ENCODE data around the gene ANXA3. TPM values are rescaled to one million over a fixed set of nuclear protein-coding genes. Genes with fewer than 3 reads are reported as not detected.

ANXA3 gene
- total RNA-seq, 2 donors from 2014 or later, result 17.9 to 24.0 TPM

GRCh38 chr4:78627046-78627965 is 75.7 kb downstream of the ANXA3 start:
- no peak for TF ChIP-seq CTCF (IDR thresholded peaks at IDR 0.05)
- Histone ChIP-seq H3K36me3 (no peaks in the 10 kb centered on the region), H3K27me3 (replicated peaks; ENCODE audit: insufficient read depth) (no peaks in the 10 kb centered on the region), H3K9me3 (no peaks in the 10 kb centered on the region), H3K4me3 (no peak overlapping the region), H3K27ac (no peak overlapping the region), H3K4me1 (ENCODE audit: control insufficient read depth in 1 of 2, low read depth in 2 of 2) (no peaks in the 10 kb centered on the region)
- no peak for DNase-seq (ENCODE audit: low spot score)
- ATAC-seq (ENCODE audit: insufficient number of reproducible peaks, low FRiP score, low read depth), result no peak

GRCh38 chr4:78627966-78628678 is 76.6 kb downstream of the ANXA3 start:
- no peaks in the 10 kb centered on the region for H3K27me3 ChIP-seq (replicated peaks; ENCODE audit: insufficient read depth)
- DNase-seq (ENCODE audit: low spot score), result no peak

GRCh38 chr4:78629991-78630541 is 78.5 kb downstream of the ANXA3 start:
- H3K27ac ChIP-seq, result no peak overlapping the region
- no peak for TF ChIP-seq CTCF (IDR thresholded peaks at IDR 0.05)
- no peak overlapping the region for H3K4me3 ChIP-seq
- ATAC-seq (ENCODE audit: insufficient number of reproducible peaks, low FRiP score, low read depth), result no peak
- no peak for DNase-seq (ENCODE audit: low spot score)
- H3K9me3 ChIP-seq, result no peaks in the 10 kb centered on the region
- H3K4me1 ChIP-seq (ENCODE audit: control insufficient read depth in 1 of 2, low read depth in 2 of 2), result peaks cover 8 to 20% of the 10 kb centered on the region in 2 donors
- no peaks in the 10 kb centered on the region for H3K36me3 ChIP-seq
- no peaks in the 10 kb centered on the region for H3K27me3 ChIP-seq (replicated peaks; ENCODE audit: insufficient read depth)

More at GRCh38 chr4:78627966-78628678, 76.6 kb downstream of the ANXA3 start:
- Histone ChIP-seq H3K4me3 (no peak overlapping the region), H3K4me1 (ENCODE audit: control insufficient read depth in 1 of 2, low read depth in 2 of 2) (peaks cover under 1 to 3% of the 10 kb centered on the region in 2 donors), H3K27ac (no peak overlapping the region), H3K9me3 (no peaks in the 10 kb centered on the region), H3K36me3 (no peaks in the 10 kb centered on the region)
- TF ChIP-seq CTCF (IDR thresholded peaks at IDR 0.05), result no peak
- no peak for ATAC-seq (ENCODE audit: insufficient number of reproducible peaks, low FRiP score, low read depth)

- no peak for TF ChIP-seq CTCF (IDR thresholded peaks at IDR 0.05)
- Histone ChIP-seq H3K27me3 (replicated peaks; ENCODE audit: insufficient read depth) (no peaks in the 10 kb centered on the region), H3K9me3 (no peaks in the 10 kb centered on the region), H3K27ac (no peak overlapping the region), H3K36me3 (no peaks in the 10 kb centered on the region), H3K4me1 (ENCODE audit: control insufficient read depth in 1 of 2, low read depth in 2 of 2) (peaks cover 8 to 20% of the 10 kb centered on the region in 2 donors), H3K4me3 (no peak overlapping the region)
- no peak for ATAC-seq (ENCODE audit: insufficient number of reproducible peaks, low FRiP score, low read depth)
- DNase-seq (ENCODE audit: low spot score), result no peak
Measured at GRCh38 chr4:78630615-78631014, 79.0 kb downstream of the ANXA3 start.

Data from thoracic aorta (tissue), 2 donors.